ENCODE results near the gene SLC11A2. TPM values are rescaled to one million over a fixed set of nuclear protein-coding genes. Genes with fewer than 3 reads are reported as not detected.

SLC11A2 gene
- total and polyA plus RNA-seq, 2 of the 8 experiments (the other 6 are each of a cell fraction or from before 2014, with no cell fraction given) = 55.0 to 61.5 TPM

GRCh38 chr12:51023625-51024382 lies 2.4 kb downstream of the SLC11A2 start:
- no peak for DNase-seq (ENCODE audit: low read depth in 1 of 2, low spot score in 2 of 2)
- peaks cover 9 to 16% (median 13%) of the 10 kb centered on the region in 4 experiments for H3K4me1 ChIP-seq (replicated peaks in 1 of 4; ENCODE audit: control insufficient read depth in 3 of 4, insufficient read depth in 4 of 4, low read length in 3 of 4)
- H3K79me1 ChIP-seq (ENCODE audit: low read depth, low read length) = peaks cover 4% of the 10 kb centered on the region; the same call in 1 of the 2 replicates
- H3K23ac ChIP-seq (ENCODE audit: insufficient read length) = no peak overlapping the region
- H2BK5ac ChIP-seq (ENCODE audit: low read depth, low read length) = no peak overlapping the region
- H2BK15ac ChIP-seq (ENCODE audit: low read length) = no peak overlapping the region
- peaks cover 15 to 66% of the 10 kb centered on the region in 2 experiments for H3K79me2 ChIP-seq (ENCODE audit: control insufficient read depth in 1 of 2, insufficient read depth in 2 of 2, low read length in 2 of 2)
- no peak overlapping the region for H3K14ac ChIP-seq (ENCODE audit: insufficient read length)
- no peak overlapping the region for H4K8ac ChIP-seq (ENCODE audit: extremely low read depth, insufficient read depth, low read length)
- no peaks in the 10 kb centered on the region for H3K9me3 ChIP-seq (ENCODE audit: insufficient read depth in 2 of 2, low read depth in 1 of 2, low read length in 1 of 2)
- H4K5ac ChIP-seq (ENCODE audit: insufficient read length, low read depth, low read length) = no peak overlapping the region
- ChIA-PET CTCF (ENCODE audit: partially characterized antibody) (interaction anchor here (8.0 kb wide), 1 partner anchor 19 kb away, joined by 66 read pairs; no protein-coding TSS in a partner anchor), POLR2A (ENCODE audit: partially characterized antibody) (interaction anchor here (4.2 kb wide), 1 partner anchor 60 kb away, joined by 30 read pairs; the partner anchor contains the start of gene CSRNP2)
- no peak overlapping the region for H2BK120ac ChIP-seq (replicated peaks; ENCODE audit: low read depth, low read length)
- TF ChIP-seq HDAC6 (IDR thresholded peaks at IDR 0.05; ENCODE audit: low read depth, low read length) (no peak), GABPA (IDR thresholded peaks at IDR 0.05; ENCODE audit: borderline replicate concordance, insufficient read depth, low read length) (no peak), JUN (IDR thresholded peaks at IDR 0.05; ENCODE audit: low read depth, low read length) (no peak), CHD2 (IDR thresholded peaks at IDR 0.05; ENCODE audit: low read length) (no peak), HDAC2 (IDR thresholded peaks at IDR 0.05; ENCODE audit: borderline replicate concordance in 1 of 2, low read depth in 2 of 2, low read length in 2 of 2) (no peak)
- TF ChIP-seq, protein P1, sequence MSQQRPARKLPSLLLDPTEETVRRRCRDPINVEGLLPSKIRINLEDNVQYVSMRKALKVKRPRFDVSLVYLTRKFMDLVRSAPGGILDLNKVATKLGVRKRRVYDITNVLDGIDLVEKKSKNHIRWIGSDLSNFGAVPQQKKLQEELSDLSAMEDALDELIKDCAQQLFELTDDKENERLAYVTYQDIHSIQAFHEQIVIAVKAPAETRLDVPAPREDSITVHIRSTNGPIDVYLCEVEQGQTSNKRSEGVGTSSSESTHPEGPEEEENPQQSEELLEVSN (IDR thresholded peaks at IDR 0.05) = no peak
- H3K4ac ChIP-seq (replicated peaks; ENCODE audit: insufficient read length, low read depth, low read length) = no peak overlapping the region
- no peak overlapping the region for H2AFZ ChIP-seq (ENCODE audit: low read length)
- H3K36me3 ChIP-seq (ENCODE audit: control insufficient read depth in 2 of 4, insufficient read depth in 4 of 4, low read length in 3 of 4) = no peaks in the 10 kb centered on the region
- no peak overlapping the region; a peak in 2 of 7 replicates for H3K9ac ChIP-seq (replicated peaks in 1 of 4; ENCODE audit: extremely low read depth in 1 of 4, low read depth in 3 of 4, low read length in 3 of 4)
- no peak overlapping the region for H4K91ac ChIP-seq (replicated peaks; ENCODE audit: insufficient read length, low read length)
- peak overlapping the region in 2 of 4 experiments; percentile 61 to 68; a peak in 4 of 8 replicates for H3K4me3 ChIP-seq (ENCODE audit: extremely low read depth in 1 of 4, insufficient read depth in 2 of 4, low read depth in 3 of 4, low read length in 4 of 4)
- no peak overlapping the region for H2AK5ac ChIP-seq (ENCODE audit: low read depth, low read length)
- H2BK12ac ChIP-seq (ENCODE audit: low read depth, low read length) = no peak overlapping the region; the same call in 1 of the 2 replicates
- H3K4me2 ChIP-seq (ENCODE audit: insufficient read depth in 1 of 2, low read depth in 2 of 2, low read length in 2 of 2) = peak overlapping the region; percentile 74 to 88; a peak in 3 of 4 replicates
- H3K18ac ChIP-seq (ENCODE audit: extremely low read depth, low read length) = peak overlapping the region; percentile 26; the same call in 1 of the 2 replicates
- WGBS, 2 experiments (ENCODE audit: extremely low coverage in 1 of 2, insufficient coverage in 1 of 2, insufficient read length in 1 of 2, insufficient replicate concordance in 2 of 2, low coverage in 1 of 2, low lambda C conversion rate in 2 of 2, missing lambda C conversion rate in 1 of 2) = 87% methylated on average over 4 of the region's 4 CpGs; no CpG with 5 or more reads in 1 of the 2 experiments
- no peaks in the 10 kb centered on the region; a peak in 1 of 7 replicates for H3K27me3 ChIP-seq (replicated peaks in 1 of 4; ENCODE audit: control insufficient read depth in 3 of 4, extremely low read depth in 1 of 4, insufficient read depth in 3 of 4, low read length in 3 of 4)
- peaks cover 1% of the 10 kb centered on the region; the same call in 1 of the 2 replicates for H3K23me2 ChIP-seq (ENCODE audit: low read depth, low read length)
- H3K56ac ChIP-seq (replicated peaks; ENCODE audit: insufficient read length, low read depth, low read length) = no peak overlapping the region
- H2BK20ac ChIP-seq (ENCODE audit: low read length) = no peak overlapping the region
- no peaks in the 10 kb centered on the region for H4K20me1 ChIP-seq (replicated peaks in 1 of 2; ENCODE audit: control insufficient read depth in 1 of 2, insufficient read depth in 2 of 2, low read length in 2 of 2)
- no peak for FAIRE-seq
- no peak overlapping the region for H3K27ac ChIP-seq (ENCODE audit: low read depth, low read length)

Measured in H1 (cell line).